Activated T-helper 9 cell treated with anti-CD3 and anti-CD28 coated beads, Interleukin-2, amount 50 U/mL, for 16 hours (primary cell): ENCODE measurements around the gene INO80C.
"Not testable (repeated sequence)": the region's sequence is repeated elsewhere in the genome, so short reads cannot be mapped to it uniquely, and the experiment has no call there.

ENCODE experiments used
- DNase-seq: peaks from one replicate; pipeline ENCODE4 v3.0.0-alpha.2; 2020; ENCODE audit warnings: low read depth

Gene INO80C

GRCh38 chr18:35458677-35459441 lies 38.9 kb downstream of the INO80C start:
- no peak for DNase-seq

- no peak for DNase-seq
Observed at GRCh38 chr18:35458271-35458670, 39.5 kb downstream of the INO80C start.

DNA sequence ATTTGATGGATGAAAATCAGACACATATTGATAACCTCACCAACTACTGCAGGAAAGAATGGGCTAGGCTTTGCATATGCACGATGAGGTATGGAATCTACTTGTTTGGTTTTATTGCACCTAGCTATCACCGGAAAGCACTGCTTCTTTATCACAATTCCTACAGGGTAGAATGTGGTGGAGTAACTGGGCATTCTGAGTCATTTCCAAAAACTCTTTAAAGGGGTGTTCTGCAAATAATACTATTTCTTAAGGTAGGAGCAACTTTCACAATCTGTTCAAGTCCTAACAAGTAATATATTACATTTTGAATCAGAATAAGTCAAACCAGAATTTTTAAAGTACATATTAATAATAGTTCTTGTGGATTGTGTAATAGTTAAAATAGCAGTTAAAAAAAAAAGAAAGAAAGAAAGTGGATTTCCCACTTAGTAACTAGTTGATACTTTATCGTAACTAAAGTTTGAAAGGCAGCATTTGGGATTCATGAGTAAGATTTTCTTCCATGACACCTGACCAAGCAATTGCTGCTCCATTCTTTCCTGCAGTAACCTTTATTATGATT lies 40.5 kb downstream of the INO80C start:
- DNase-seq, result no peak

- DNase-seq, result no peak
Observed at GRCh38 chr18:35455926-35456763, 41.6 kb downstream of the INO80C start.

GRCh38 chr18:35454803-35455202 lies 43.0 kb downstream of the INO80C start:
- DNase-seq, result no peak

- DNase-seq, result not testable (repeated sequence)
Observed at GRCh38 chr18:35453065-35453464, 44.7 kb downstream of the INO80C start.

- DNase-seq, result no peak
Observed at GRCh38 chr18:35451916-35452315, 45.8 kb downstream of the INO80C start.

GRCh38 chr18:35451032-35451431 lies 46.7 kb downstream of the INO80C start:
- DNase-seq, result no peak

GRCh38 chr18:35444636-35445035 lies 53.1 kb downstream of the INO80C start:
- DNase-seq, result no peak

GRCh38 chr18:35443847-35444246 lies 53.9 kb downstream of the INO80C start:
- no peak for DNase-seq

DNA sequence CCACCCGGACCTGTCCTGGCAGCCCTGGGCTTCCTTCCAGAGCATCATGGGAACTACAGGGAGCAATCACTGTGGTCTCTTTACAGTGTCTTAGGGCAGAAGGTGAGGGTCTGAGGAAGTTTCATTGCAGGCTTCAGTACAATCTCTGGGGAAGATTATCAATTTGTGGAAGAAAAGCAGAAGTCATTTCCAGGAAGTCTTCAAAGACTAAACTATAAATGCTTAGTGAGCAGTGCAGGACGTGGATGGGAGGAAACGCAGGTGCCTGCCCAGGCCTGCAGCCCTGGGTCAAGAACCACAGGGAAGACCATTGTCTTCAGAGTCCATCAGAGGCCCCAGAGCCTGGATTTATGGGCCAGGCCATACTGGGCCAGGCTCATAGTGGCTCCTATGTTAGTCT lies 54.3 kb downstream of the INO80C start:
- no peak for DNase-seq

DNA sequence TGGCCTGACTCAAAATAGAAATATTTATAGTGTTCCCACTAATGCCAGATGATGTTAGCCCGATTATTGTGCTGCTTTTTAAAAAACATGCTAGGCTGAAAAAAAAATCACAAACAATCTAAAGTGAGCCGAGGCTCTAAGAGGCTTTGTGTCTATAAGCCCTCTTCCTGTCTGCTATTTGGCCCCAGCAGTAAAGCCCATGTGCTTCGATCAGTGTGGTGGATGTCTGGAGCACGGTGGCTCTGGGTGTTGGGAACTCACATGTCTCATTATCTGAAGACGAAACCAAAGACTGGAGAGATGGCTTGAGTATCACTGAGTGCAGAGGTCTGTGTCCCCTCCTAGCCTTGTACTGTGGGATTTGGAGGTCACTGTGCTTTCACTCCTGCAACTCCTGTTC lies 55.1 kb downstream of the INO80C start:
- DNase-seq, result no peak

GRCh38 chr18:35441857-35442595 lies 55.7 kb downstream of the INO80C start:
- no peak for DNase-seq

DNA sequence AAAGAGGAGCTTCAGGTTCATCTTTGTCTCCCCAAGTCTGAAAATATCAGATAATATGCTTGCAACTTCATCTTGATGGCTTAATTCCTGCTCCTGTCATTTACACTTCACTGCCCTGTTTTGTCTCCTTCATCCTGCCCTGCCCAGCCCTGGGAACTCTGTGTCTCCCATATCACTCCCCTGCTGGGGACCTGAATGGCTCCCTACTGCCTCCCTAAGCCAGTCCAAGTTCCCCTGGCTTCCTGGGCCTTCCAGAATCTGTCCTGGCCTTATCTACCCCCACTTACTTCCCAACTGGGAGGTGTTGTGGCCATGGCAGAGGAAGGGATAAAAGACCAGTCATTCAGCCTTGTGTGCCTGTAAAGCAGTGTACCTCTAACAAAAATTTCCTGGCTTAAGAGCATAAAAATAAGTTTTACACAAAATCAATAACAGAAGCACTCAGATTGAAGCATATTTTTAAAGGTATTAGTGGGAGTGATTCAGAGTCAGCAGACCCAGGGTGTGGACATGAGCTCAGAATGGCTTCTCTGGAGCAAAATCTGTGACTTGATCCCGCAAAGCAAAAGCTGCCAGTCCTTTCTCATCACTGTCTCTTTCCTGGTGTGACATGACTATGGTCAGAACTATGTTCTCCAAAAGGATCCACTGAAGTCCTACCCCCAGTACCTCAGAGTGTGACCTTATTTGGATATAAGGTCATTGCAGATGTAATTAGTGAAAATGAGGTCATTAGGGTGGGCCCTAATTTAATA lies 59.1 kb downstream of the INO80C start:
- no peak for DNase-seq

- DNase-seq, result no peak
Observed at GRCh38 chr18:35437836-35438235, 59.9 kb downstream of the INO80C start.

GRCh38 chr18:35436076-35436649 lies 61.6 kb downstream of the INO80C start:
- no peak for DNase-seq

DNA sequence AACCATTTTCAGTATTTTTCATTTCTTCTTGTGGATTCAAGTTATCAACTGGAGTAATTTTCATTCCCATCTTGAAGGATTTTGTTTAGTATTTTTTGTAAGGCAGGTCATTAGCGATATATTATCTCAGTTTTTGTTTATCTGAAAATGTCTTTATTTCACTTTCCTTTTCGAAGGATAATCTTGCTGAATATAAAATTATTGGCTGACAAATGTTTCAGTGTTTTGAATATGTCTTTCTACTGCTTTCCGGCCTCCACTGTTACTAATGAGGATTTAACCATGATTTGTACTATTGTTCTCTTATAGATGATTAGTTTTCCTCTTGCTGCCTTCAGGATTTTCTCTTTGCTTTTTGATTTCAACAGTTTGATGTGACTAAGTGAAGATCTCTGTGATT lies 62.4 kb downstream of the INO80C start:
- no peak for DNase-seq

DNA sequence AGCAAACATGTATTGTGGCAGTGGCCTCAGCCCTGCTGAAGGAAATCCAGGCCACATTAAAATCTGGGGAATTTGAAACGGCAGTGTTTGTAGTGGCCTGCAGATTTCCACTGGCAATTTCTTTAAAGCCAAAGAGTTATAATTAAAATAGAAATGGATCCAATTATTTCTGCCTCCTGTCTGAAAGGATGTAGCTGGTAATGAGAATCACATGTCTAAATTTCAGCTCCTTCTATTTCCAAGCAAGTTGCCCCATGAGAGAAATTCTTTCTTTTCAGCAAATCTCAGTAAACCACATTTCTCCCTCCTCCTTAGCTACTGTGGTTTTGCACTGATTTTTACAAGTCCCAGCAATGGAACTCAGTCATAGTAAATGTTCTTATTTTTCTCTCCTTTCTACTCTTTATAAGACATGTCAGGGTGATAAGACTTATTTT lies 65.2 kb downstream of the INO80C start:
- no peak for DNase-seq

DNA sequence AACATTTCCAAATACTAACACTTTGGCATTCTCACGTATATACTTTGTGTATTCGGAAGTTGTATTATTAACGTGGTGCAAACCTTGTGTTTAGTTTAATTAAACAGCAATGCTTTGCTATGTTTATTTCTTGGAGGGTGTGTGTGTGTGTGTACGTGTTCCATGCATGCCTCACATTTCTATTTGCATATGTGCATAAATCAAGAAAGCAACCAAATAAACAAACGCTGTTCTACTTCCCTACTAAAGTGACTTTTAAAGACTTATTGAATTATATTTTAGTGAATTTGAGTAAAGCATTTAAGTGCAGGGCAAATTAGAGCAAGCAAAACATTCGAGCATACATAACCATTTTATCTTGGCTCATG lies 66.4 kb downstream of the INO80C start:
- no peak for DNase-seq

DNA sequence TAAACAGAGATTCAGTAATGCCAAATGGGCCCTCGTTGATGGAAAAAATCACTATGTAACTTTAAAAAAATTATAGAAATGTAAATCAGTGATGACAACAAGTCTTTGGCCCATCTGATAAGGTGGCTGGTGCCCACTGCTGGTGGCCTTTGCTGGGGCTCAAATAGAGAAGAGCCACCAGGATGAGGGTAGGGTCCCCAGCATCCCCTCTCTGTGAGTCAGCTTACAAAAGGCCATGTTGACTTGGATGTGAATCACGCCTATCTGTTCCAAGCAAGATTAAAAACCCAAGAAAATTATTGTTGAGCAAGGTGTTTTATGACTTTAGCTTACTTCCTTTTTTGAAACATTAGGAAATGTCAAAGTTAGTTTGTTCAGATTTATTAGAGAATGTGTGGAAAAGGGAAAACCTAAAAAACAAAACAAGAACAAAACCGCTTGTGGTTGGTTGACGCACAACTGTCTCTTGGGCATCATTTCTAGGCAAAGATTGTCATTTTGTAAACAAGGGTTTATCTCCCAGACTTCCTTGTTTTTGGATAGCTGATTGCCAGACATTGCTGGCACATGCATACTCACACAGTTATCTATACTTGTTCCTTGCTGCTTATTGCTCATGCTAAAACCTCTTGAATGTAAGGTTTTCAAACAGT lies 66.9 kb downstream of the INO80C start:
- no peak for DNase-seq

- DNase-seq, result no peak
Observed at GRCh38 chr18:35426786-35427185, 71.0 kb downstream of the INO80C start.
